ENCODE results near the gene GHITM. TPM values are rescaled to one million over a fixed set of nuclear protein-coding genes. Genes with fewer than 3 reads are reported as not detected.

Gene GHITM
- total and polyA plus RNA-seq, 2 of the 8 experiments (the other 6 are each of a cell fraction or from before 2014, with no cell fraction given) = 86.2 to 97.0 TPM

DNA sequence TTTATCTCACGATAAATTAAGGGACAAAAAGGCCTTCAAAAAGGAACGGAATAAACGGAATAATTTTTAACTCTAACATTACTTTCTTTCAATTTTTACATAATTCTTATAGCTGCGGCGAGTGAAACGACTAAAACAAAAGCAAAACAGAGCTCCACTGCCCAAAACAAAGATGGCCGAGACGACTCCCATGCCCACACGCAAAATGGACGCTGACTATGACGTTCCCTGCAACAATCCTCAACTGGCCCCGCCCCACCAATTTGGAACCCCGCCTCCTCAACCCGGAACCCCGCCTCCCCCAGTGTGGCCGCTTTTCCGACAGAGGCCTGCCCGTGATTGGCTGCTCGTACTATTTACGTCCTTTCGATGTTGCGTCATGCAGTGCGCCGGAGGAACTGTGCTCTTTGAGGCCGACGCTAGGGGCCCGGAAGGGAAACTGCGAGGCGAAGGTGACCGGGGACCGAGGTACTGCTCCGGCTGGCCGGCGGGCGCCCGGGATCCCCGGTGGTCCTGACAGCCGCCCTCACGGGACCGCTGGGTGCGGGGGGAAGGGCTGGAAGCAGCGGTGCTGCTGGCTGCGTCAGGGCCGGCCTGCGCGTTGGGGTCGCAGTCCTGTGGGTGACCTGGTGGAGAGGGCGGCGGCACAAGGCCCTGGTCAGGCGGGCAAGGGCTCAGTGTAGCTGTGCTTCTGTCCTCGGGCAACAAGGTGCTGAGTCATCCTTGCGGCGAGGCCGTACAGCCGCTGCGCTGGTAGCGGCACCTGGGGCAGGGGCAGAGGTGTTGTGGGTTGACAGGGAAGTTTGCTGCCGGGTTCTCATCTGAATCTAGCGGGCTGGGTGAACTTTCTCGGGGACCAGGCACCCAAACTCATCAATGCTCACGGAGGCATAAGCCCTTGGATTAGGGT, at the start of gene GHITM (continued):
- TF ChIP-seq CBX8 (IDR thresholded peaks at IDR 0.05; ENCODE audit: borderline replicate concordance, low read depth, low read length) (no peak), POU5F1 (IDR thresholded peaks at IDR 0.05; ENCODE audit: low read depth, low read length) (no peak), YY1 (IDR thresholded peaks at IDR 0.05; ENCODE audit: low read depth, low read length) (peak; percentile 100), ZNF274 (IDR thresholded peaks at IDR 0.05; ENCODE audit: borderline replicate concordance, extremely low read depth, low read length) (no peak), ASH2L (IDR thresholded peaks at IDR 0.05; ENCODE audit: low read length) (peak; percentile 95)
- TF ChIP-seq, protein P1, sequence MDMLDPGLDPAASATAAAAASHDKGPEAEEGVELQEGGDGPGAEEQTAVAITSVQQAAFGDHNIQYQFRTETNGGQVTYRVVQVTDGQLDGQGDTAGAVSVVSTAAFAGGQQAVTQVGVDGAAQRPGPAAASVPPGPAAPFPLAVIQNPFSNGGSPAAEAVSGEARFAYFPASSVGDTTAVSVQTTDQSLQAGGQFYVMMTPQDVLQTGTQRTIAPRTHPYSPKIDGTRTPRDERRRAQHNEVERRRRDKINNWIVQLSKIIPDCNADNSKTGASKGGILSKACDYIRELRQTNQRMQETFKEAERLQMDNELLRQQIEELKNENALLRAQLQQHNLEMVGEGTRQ (IDR thresholded peaks at IDR 0.05; ENCODE audit: low read length) = no peak

All from H1 (cell line).